ENCODE results near the gene SFSWAP.
"Not testable (repeated sequence)": the region's sequence is repeated elsewhere in the genome, so short reads cannot be mapped to it uniquely, and the experiment has no call there.

SFSWAP gene

GRCh38 chr12:131737150-131737827 is 26.4 kb downstream of the SFSWAP start:
- no peak for DNase-seq

- DNase-seq, result no peak
Observed at GRCh38 chr12:131738196-131738595, 27.3 kb downstream of the SFSWAP start.

DNA sequence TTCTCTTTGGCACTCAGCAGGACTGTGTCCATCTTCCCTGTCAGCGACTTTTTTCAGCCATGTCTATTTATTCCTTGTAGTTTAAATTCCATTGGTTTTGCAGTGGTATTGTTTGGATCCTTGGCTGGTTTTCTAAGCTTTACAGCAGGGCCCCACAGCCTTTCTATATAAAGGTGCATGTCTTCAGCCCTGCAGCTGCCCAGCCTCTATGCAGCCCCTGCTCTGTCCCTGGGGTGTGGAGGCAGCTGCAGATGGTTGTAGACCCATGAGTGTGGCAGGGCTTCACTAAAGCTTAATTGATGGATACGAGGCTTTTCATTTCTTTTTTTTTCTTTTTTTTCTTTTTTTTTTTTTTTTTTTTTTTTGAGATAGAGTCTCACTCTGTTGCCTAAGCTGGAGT is 29.7 kb downstream of the SFSWAP start:
- DNase-seq, result no peak

GRCh38 chr12:131742761-131743160 is 31.9 kb downstream of the SFSWAP start:
- DNase-seq, result not testable (repeated sequence)

DNA sequence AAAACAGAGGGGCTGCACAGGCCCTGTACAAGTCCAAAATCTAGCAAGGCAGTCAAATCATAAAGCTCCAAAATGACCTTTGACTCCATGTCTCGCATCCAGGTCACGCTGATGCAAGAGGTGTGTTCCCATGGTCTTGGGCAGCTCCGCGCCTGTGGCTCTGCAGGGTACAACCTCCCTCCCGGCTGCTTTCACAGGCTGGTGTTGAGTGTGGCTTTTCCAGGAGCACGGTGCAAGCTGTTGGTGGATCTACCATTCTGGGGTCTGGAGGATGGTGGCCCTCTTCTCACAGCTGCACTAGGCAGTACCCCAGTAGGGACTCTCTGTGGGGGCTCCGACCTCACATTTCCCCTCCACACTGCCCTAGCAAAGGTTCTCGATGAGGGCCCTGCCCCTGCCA is 32.5 kb downstream of the SFSWAP start:
- DNase-seq, result not testable (repeated sequence)

GRCh38 chr12:131743880-131744279 is 33.0 kb downstream of the SFSWAP start:
- DNase-seq, result not testable (repeated sequence)

DNA sequence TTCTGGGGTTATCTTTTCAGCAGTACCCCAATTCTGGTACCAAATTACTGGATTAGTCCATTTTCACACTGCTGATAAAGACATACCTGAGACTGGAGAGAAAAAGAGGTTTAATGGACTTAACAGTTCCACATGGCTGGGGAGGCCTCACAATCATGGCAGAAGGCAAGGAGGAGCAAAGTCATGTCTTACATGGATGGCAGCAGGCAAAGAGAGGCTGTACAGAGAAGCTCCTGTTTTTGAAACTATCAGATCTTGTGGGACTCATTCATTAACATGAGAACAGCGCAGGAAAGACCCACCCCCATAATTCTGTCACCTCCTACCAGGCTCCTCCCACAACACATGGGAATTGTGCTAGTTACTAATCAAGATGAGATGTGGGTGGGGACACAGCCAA is 33.8 kb downstream of the SFSWAP start:
- DNase-seq, result not testable (repeated sequence)

DNA sequence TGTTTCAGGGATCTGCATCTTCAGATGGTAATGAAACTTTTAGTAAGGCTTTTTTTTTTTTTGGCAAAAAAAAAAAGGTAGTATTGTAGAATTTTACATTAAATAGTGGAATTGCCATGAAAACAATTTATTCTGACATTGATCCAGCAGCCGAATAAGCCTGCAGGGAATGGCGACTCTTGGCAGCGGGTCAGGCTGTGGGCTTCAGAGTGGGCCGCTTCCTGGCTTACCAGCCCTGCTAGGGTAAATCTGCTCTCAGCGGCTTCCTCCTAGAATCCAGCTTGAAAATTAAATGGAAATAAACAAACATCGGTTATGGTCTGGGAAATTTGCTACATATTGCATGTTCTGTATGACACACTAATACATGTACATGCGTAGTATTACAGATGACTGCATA is 34.8 kb downstream of the SFSWAP start:
- no peak for DNase-seq

- no peak for DNase-seq
Observed at GRCh38 chr12:131747276-131748177, 36.6 kb downstream of the SFSWAP start.

GRCh38 chr12:131749618-131750315 is 38.9 kb downstream of the SFSWAP start:
- DNase-seq, result no peak

DNA sequence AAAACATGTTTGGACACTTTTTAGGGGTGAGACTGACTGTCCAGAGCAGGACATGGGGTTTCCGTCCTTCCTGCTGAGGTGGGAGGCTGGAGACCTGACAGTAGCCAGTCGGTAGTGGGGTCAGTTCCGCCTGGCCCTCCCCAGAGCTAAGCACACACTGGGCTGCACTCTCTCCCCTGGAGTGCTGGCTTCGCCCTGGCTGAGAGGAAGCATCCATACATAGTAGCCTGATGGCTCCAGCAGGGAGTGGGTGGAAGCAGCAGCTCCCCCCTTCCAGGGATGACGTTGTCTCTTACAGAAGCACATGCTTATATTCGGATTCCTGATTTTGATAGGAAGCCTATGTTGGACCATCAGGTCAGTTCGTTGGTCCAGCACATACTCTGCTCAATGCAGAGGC is 40.4 kb downstream of the SFSWAP start:
- no peak for DNase-seq

GRCh38 chr12:131752451-131752850 is 41.6 kb downstream of the SFSWAP start:
- DNase-seq, result no peak

GRCh38 chr12:131753005-131753404 is 42.1 kb downstream of the SFSWAP start:
- DNase-seq, result no peak

- DNase-seq, result no peak
Observed at GRCh38 chr12:131753757-131754156, 42.9 kb downstream of the SFSWAP start.

- no peak for DNase-seq
Observed at GRCh38 chr12:131754184-131754583, 43.3 kb downstream of the SFSWAP start.

DNA sequence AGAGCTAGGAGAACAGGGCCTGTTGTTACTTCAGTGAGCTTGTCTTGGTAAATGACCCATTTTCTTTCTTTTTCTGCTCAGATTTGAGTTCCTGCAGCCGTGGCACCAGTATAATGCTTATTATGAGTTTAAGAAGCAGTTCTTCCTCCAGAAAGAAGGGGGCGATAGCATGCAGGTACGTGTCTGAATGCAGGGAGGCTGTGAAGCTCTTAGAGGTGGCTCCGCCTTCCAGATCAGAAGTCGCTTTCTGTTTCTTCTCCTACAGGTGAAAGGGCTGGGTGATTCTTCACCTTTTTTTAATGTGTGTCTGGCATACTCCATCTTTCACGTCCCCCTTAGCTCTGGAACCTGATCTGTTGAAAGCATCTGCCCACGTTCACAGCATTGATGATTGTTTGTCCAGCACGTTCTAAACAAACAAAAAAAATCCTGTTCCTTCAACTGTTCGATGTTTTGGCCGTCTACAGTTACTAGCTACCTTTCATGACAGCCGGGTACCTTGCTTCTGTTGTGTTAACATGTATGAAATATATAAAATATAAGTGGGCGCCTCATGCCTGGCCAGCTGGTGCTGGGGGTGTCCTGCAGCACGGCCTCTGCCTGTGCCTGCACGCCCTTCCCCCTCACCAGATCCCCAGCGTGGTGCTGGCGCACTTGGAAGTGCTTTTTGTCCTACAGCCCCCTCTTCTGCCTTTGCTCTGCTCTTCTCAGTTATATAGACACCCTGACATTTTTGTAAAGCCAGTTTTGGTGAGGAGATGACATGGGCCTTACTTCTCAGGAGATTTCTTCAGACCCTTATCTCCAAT is 44.6 kb downstream of the SFSWAP start:
- DNase-seq, result no peak

- no peak for DNase-seq
Observed at GRCh38 chr12:131756441-131756840, 45.6 kb downstream of the SFSWAP start.

DNA sequence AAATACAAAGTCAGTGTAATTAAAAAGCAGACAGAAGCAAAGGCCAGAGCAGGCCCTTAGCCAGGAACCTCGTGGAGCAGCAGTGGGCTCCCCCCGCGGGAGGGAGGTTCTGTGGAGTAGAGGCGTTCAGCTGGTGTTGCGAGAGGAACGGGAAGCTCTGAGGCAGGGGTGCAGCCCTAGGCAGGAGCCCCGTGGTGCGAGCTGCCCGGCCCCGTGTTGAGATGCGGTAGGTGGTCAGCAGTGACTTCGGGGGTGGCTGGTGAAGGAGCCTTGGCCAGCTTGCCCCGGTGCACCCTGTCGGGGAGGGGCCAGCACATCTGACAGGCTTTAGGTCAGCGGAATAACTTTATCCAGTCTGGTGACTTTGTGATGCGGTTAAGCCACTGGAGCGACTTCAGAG is 46.2 kb downstream of the SFSWAP start:
- no peak for DNase-seq

- no peak for DNase-seq
Observed at GRCh38 chr12:131758016-131758739, 47.3 kb downstream of the SFSWAP start.

DNA sequence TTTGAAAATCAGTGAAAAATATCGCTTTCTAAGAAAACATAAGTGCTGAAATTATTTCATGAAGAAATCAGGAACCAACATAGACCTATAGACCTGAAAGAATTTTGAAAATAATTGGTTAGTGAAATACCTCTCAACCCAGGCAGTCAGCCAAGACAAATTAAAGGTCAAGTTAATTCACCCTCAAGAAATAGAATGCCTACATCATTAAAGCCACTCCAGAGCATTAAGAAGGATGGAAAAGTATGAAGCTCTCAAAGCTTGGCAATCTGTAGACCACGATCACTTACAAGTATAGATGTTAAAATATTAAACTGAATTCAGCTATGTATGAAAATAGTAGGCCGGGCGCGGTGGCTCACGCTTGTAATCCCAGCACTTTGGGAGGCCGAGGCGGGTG is 48.3 kb downstream of the SFSWAP start:
- DNase-seq, result no peak

- DNase-seq, result no peak
Observed at GRCh38 chr12:131761638-131762037, 50.7 kb downstream of the SFSWAP start.

DNA sequence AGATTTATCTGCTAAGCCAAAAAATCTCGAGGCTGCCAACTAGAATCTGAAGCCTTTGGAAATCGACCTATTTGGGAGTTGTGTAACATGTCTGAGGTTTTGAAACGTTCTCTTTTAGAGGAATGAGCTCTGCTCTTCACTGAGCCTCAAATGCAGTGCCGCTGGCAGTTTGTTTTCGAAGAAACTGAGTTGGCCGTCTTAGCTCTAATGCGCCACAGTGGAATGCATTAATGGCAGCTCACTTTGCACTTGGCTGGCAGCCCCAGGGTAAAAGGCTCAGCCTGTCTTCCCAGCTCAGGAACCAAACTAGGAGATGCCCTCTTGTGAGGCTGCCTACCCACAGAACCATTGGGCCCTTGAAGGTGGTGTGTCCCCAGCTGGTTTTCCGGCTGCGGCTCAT is 53.8 kb downstream of the SFSWAP start:
- no peak for DNase-seq

Data from activated effector memory CD4-positive, alpha-beta T cell treated with anti-CD3 and anti-CD28 coated beads, Interleukin-2, amount 50 U/mL, for 16 hours (primary cell).